HCT116 (cell line): ENCODE data around the gene ZBED2. TPM values are rescaled to one million over a fixed set of nuclear protein-coding genes. Genes with fewer than 3 reads are reported as not detected.
A peak's percentile ranks its signal among the peaks of the same experiment; 100 is the strongest.

Experiments
- ATAC-seq: fragments of 200-7000 bp; cut with Tn5 transposase; 2 replicates; pipeline ENCODE4 v1.9.1; 2020; ENCODE audit warnings: mild to moderate bottlenecking, moderate library complexity
- BruUV-seq: library from RNA; stranded (reverse); fragments of 400-500 nt; replicated peaks from 2 replicates; lab custom pipeline; 2021; lab: Mats Ljungman, UMichigan
- CTCF ChIA-PET: fragments of 300-600 bp; sonication (Branson Sonifier 250); formaldehyde crosslinking; loops from one replicate; lab custom pipeline; 2021; ENCODE audit warnings: antibody characterized with exemption; lab: Charles Lee
- POLR2A ChIA-PET: fragments of 300-600, 350-600 bp; sonication (Branson Sonifier 250); formaldehyde crosslinking; loops from one replicate; lab custom pipeline; 2021; ENCODE audit warnings: antibody characterized with exemption; lab: Charles Lee
- RAD21 ChIA-PET, 2 experiments: fragments of 300-600 bp; sonication (Branson Sonifier 250); formaldehyde crosslinking; loops; one replicate each; lab custom pipeline; 2023; ENCODE audit warnings: low total read pairs in 2 of 2; ENCODE audit not compliant: uncharacterized antibody in 2 of 2, unreplicated experiment in 2 of 2, low non-redundant PET in 1 of 2; lab: Charles Lee
- DNase-seq: peaks from one replicate; pipeline ENCODE4 v3.0.0-alpha.2; 2010; ENCODE audit warnings: low read depth, low spot score
- H2AFZ ChIP-seq: fragments of 200-600 bp; shearing (Covaris generic), sonication (generic); 2 replicates; pipeline ENCODE4 v1.6.1; 2017; ENCODE audit warnings: low read depth, mixed run types, mixed read lengths, antibody characterized with exemption, low read length; ENCODE audit not compliant: poor library complexity, severe bottlenecking
- H3K27ac ChIP-seq: 2 replicates; pipeline ENCODE4 v1.5.1; 2012; ENCODE audit warnings: low read depth, low read length
- H3K27me3 ChIP-seq: fragments of 200-600 bp; sonication (generic); 2 replicates; pipeline ENCODE4 v1.6.1; 2016; ENCODE audit warnings: mixed run types, low read length, mixed read lengths; ENCODE audit not compliant: insufficient read depth
- H3K36me3 ChIP-seq, 2 experiments: fragments of 200-500 bp in 1 of 2; fragments of 200-600 bp in 1 of 2; sonication (Bioruptor generic) in 1 of 2; sonication (generic) in 1 of 2; 2 replicates each; pipeline versions ENCODE4 v1.5.1 to v1.6.1; 2014 to 2016; ENCODE audit warnings: low read length in 2 of 2, inconsistent platforms in 1 of 2, mixed read lengths in 1 of 2, mixed run types in 1 of 2; ENCODE audit not compliant: insufficient read depth in 2 of 2, control insufficient read depth in 1 of 2
- H3K4me1 ChIP-seq, 2 experiments: fragments of 200-600 bp in 1 of 2; sonication (generic) in 1 of 2; 2 replicates each; pipeline versions ENCODE4 v1.5.1 to v1.6.1; 2012 to 2017; ENCODE audit warnings: low read length in 2 of 2, inconsistent platforms in 1 of 2, mild to moderate bottlenecking in 1 of 2, mixed read lengths in 1 of 2, mixed run types in 1 of 2, moderate library complexity in 1 of 2; ENCODE audit not compliant: insufficient read depth in 2 of 2, control insufficient read depth in 1 of 2
- H3K4me2 ChIP-seq: fragments of 200-600 bp; sonication (generic); 2 replicates; pipeline ENCODE4 v1.6.1; 2017; ENCODE audit warnings: mixed run types, low read length, mixed read lengths
- H3K4me3 ChIP-seq, 2 experiments: fragments of 200-600 bp in 1 of 2; sonication (generic) in 1 of 2; replicated peaks in 1 of 2; 2 replicates each; pipeline ENCODE4 v1.5.1; 2011 to 2016; ENCODE audit warnings: low read length in 2 of 2, control low read depth in 1 of 2, low read depth in 1 of 2, mild to moderate bottlenecking in 1 of 2, mixed read lengths in 1 of 2, mixed run types in 1 of 2
- H3K79me2 ChIP-seq: fragments of 200-600 bp; sonication (generic); 2 replicates; pipeline ENCODE4 v1.6.1; 2017; ENCODE audit warnings: mild to moderate bottlenecking, mixed run types, low read length, moderate library complexity, mixed read lengths; ENCODE audit not compliant: insufficient read depth
- H3K9ac ChIP-seq: fragments of 200-600 bp; sonication (generic); 2 replicates; pipeline ENCODE4 v1.6.1; 2016; ENCODE audit warnings: low read length, mixed read lengths
- H3K9me2 ChIP-seq: fragments of 200-600 bp; sonication (generic), shearing (Covaris generic); 2 replicates; pipeline ENCODE4 v1.6.1; 2017; ENCODE audit warnings: mixed run types, mild to moderate bottlenecking, moderate library complexity; ENCODE audit not compliant: insufficient read depth
- H3K9me3 ChIP-seq, 2 experiments: fragments of 200-500 bp in 1 of 2; fragments of 200-600 bp in 1 of 2; sonication (Bioruptor generic) in 1 of 2; sonication (generic) in 1 of 2; 2 replicates each; pipeline ENCODE4 v1.6.1; 2014 to 2017; ENCODE audit warnings: low read length in 2 of 2, mixed read lengths in 2 of 2, inconsistent platforms in 1 of 2, low read depth in 1 of 2, mild to moderate bottlenecking in 1 of 2, mixed run types in 1 of 2, moderate library complexity in 1 of 2; ENCODE audit not compliant: control insufficient read depth in 1 of 2, insufficient read depth in 1 of 2
- H4K20me1 ChIP-seq: fragments of 200-600 bp; sonication (generic), shearing (Covaris generic); 2 replicates; pipeline ENCODE4 v1.6.1; 2017; ENCODE audit warnings: mixed run types, mild to moderate bottlenecking, moderate library complexity; ENCODE audit not compliant: insufficient read depth
- CBX3 ChIP-seq: IDR thresholded peaks from 2 replicates; pipeline ENCODE4 v1.6.1; 2012; ENCODE audit warnings: low read depth
- EGR1 ChIP-seq: IDR thresholded peaks from 2 replicates; pipeline ENCODE4 v1.6.1; 2012; ENCODE audit warnings: low read depth
- ELF1 ChIP-seq: IDR thresholded peaks from 2 replicates; pipeline ENCODE4 v1.6.1; 2012; ENCODE audit warnings: low read depth, borderline replicate concordance
- EZH2 ChIP-seq: fragments of 200-600 bp; sonication (generic); IDR thresholded peaks from 2 replicates; pipeline ENCODE4 v1.6.1; 2017; ENCODE audit warnings: antibody characterized with exemption, mixed run types
- EZH2phosphoT487 ChIP-seq: fragments of 200-600 bp; IDR thresholded peaks from 2 replicates; pipeline ENCODE4 v1.6.1; 2018; ENCODE audit warnings: antibody characterized with exemption, borderline replicate concordance
- FOSL1 ChIP-seq: IDR thresholded peaks from 2 replicates; pipeline ENCODE4 v1.6.1; 2012; ENCODE audit warnings: low read depth
- JUND ChIP-seq: IDR thresholded peaks from 2 replicates; pipeline ENCODE4 v1.6.1; 2012
- POLR2A ChIP-seq: IDR thresholded peaks from 2 replicates; pipeline ENCODE4 v1.7.0; 2011; ENCODE audit warnings: borderline replicate concordance; ENCODE audit not compliant: insufficient read depth, insufficient read length; ENCODE audit errors: extremely low read depth
- POLR2AphosphoS5 ChIP-seq: IDR thresholded peaks from 2 replicates; pipeline ENCODE4 v1.6.1; 2011; ENCODE audit warnings: mild to moderate bottlenecking, low read depth, low read length, moderate library complexity
- RAD21 ChIP-seq: IDR thresholded peaks from 2 replicates; pipeline ENCODE4 v1.6.1; 2012; ENCODE audit warnings: low read depth, mild to moderate bottlenecking
- REST ChIP-seq: IDR thresholded peaks from 2 replicates; pipeline ENCODE4 v1.6.1; 2012; ENCODE audit warnings: low read depth
- SIN3A ChIP-seq: IDR thresholded peaks from 2 replicates; pipeline ENCODE4 v1.6.1; 2012; ENCODE audit warnings: low read depth
- SP1 ChIP-seq: IDR thresholded peaks from 2 replicates; pipeline ENCODE4 v1.6.1; 2012; ENCODE audit warnings: low read depth
- TCF7L2 ChIP-seq: IDR thresholded peaks from 2 replicates; pipeline ENCODE4 v1.7.0; 2011; ENCODE audit warnings: borderline replicate concordance, inconsistent platforms; ENCODE audit not compliant: insufficient read depth, insufficient read length; ENCODE audit errors: extremely low read depth
- YY1 ChIP-seq: IDR thresholded peaks from 2 replicates; pipeline ENCODE4 v1.6.1; 2011; ENCODE audit warnings: low read length, low read depth, moderate library complexity, mild to moderate bottlenecking; ENCODE audit not compliant: insufficient replicate concordance; ENCODE audit errors: extremely low read depth
- ZBTB33 ChIP-seq: IDR thresholded peaks from 2 replicates; pipeline ENCODE4 v1.6.1; 2011; ENCODE audit warnings: mild to moderate bottlenecking, low read length, moderate library complexity; ENCODE audit not compliant: insufficient replicate concordance; ENCODE audit errors: extremely low read depth
- ZFX ChIP-seq: fragments of 450-650 bp; IDR thresholded peaks from 2 replicates; pipeline ENCODE4 v1.6.1; 2017
- ZNF274 ChIP-seq: fragments of 200-500 bp; sonication (Bioruptor generic); IDR thresholded peaks from 2 replicates; pipeline ENCODE4 v1.6.1; 2014; ENCODE audit warnings: mild to moderate bottlenecking, low read depth, low read length, inconsistent platforms
- intact Hi-C: fragments of 100-400 bp; cut with micrococcal nuclease; formaldehyde crosslinking; loops from 2 replicates; pipeline ENCODE4 v1.10.0; 2022
- total RNA-seq: library from RNA; stranded (reverse); gene quantifications from one replicate; pipeline ENCODE4 v1.2.1, GENCODE V29; 2021; ENCODE audit not compliant: unreplicated experiment
- TF ChIP-seq, protein P1 (sequence below): IDR thresholded peaks from 2 replicates; pipeline ENCODE4 v1.6.1; 2012

ZBED2 gene
- total RNA-seq, 1 experiment from 2014 or later = 16.1 TPM

DNA sequence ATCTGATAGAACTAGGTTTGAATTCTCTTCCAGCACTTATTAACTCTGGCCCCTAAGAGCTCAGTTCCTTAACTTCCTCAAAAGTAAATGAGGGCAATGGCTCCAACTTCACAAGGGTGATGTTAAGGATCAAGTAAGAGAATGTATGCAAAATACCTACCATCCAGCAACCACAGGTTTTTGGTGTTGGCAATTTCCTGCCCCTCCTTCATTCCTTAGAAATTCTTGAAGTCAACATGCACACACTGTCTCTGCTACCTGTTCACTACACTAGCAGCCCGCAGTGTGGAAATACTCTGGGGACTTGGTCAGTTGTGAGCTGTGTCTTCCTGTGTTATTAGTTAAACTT, 5.0 kb downstream of the ZBED2 start:
- ATAC-seq = peak; percentile 25; the same call in 1 of the 2 replicates
- no peaks in the 10 kb centered on the region; a peak in 1 of 4 replicates for H3K9me3 ChIP-seq
- H3K79me2 ChIP-seq = peaks cover 26% of the 10 kb centered on the region
- intact Hi-C loops = loop anchor here (10.0 kb wide), 1 partner anchor 285 kb away; no protein-coding TSS in a partner anchor
- peaks cover 44 to 98% of the 10 kb centered on the region in 2 experiments for H3K4me1 ChIP-seq
- CTCF ChIA-PET = no interaction called here
- H2AFZ ChIP-seq = peak overlapping the region; percentile 37
- TF ChIP-seq, protein P1, sequence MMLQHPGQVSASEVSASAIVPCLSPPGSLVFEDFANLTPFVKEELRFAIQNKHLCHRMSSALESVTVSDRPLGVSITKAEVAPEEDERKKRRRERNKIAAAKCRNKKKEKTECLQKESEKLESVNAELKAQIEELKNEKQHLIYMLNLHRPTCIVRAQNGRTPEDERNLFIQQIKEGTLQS = no peak
- no peak for TF ChIP-seq RAD21
- no peak for TF ChIP-seq ZBTB33
- no peak for TF ChIP-seq SIN3A
- TF ChIP-seq YY1 = no peak
- TF ChIP-seq ZFX = no peak
- TF ChIP-seq ZNF274 = no peak
- TF ChIP-seq EGR1 = no peak
- no peak for TF ChIP-seq POLR2AphosphoS5
- TF ChIP-seq FOSL1 = no peak
- TF ChIP-seq ELF1 = no peak
- TF ChIP-seq EZH2phosphoT487 = no peak
- no peak for TF ChIP-seq POLR2A
- no peak for TF ChIP-seq TCF7L2
- no peak for TF ChIP-seq SP1
- no peak for TF ChIP-seq EZH2
- TF ChIP-seq JUND = no peak
- TF ChIP-seq REST = no peak
- no peak for TF ChIP-seq CBX3
- TF ChIP-seq, all 23 proteins: peak for 0
- H3K9me2 ChIP-seq = no peaks in the 10 kb centered on the region
- H3K4me2 ChIP-seq = peak overlapping the region; percentile 42
- H4K20me1 ChIP-seq = no peaks in the 10 kb centered on the region
- peak overlapping the region; percentile 66; the same call in 1 of the 2 replicates for H3K27ac ChIP-seq
- no TSS peak for BruUV-seq
- H3K9ac ChIP-seq = peak overlapping the region; percentile 33
- no peak for DNase-seq
- RAD21 ChIA-PET = no interaction called here
- H3K36me3 ChIP-seq = no peaks in the 10 kb centered on the region
- H3K27me3 ChIP-seq = no peaks in the 10 kb centered on the region
- H3K4me3 ChIP-seq = no peak overlapping the region
- POLR2A ChIA-PET = no interaction called here
